Pancreas (tissue), 10 donors: ENCODE results near the gene TMEM54. TPM values are rescaled to one million over a fixed set of nuclear protein-coding genes. Genes with fewer than 3 reads are reported as not detected.
A peak's percentile ranks its signal among the peaks of the same experiment; 100 is the strongest.

ENCODE experiments used
- ATAC-seq, 4 donors: fragments of 200-7000 bp; cut with Tn5 transposase; one replicate each; pipeline versions ENCODE4 v1.8.0 to v1.9.1; 2020; ENCODE audit warnings: mild to moderate bottlenecking in 4 of 4, moderate library complexity in 4 of 4
- DNase-seq, 6 donors: peaks; one replicate each; pipeline ENCODE4 v3.0.0-alpha.2; 2020
- FAIRE-seq: peaks from 2 replicates; lab custom pipeline; 2012; peaks lifted over from hg19 to GRCh38; lab: Jason Lieb, UNC
- H3K27ac ChIP-seq, 4 donors: fragments of 200-600 bp; sonication (generic); 1 replicate in 3 of 4; 2 replicates in 1 of 4; pipeline versions ENCODE4 v1.5.0 to v1.8.0; 2020
- H3K27me3 ChIP-seq, 4 donors: fragments of 200-600 bp; one replicate each; pipeline ENCODE4 v1.8.0; 2021
- H3K36me3 ChIP-seq, 3 donors: fragments of 200-600 bp; sonication (generic) in 1 of 3; one replicate each; pipeline versions ENCODE4 v1.5.0 to v1.8.0; 2020 to 2021
- H3K4me1 ChIP-seq, 3 donors: fragments of 200-600 bp; one replicate each; pipeline ENCODE4 v1.8.0; 2021
- H3K4me3 ChIP-seq, 4 donors: fragments of 200-600 bp; sonication (generic) in 2 of 4; one replicate each; pipeline versions ENCODE4 v1.5.0 to v1.8.0; 2020 to 2021
- H3K9me3 ChIP-seq, 4 donors: fragments of 200-600 bp; one replicate each; pipeline ENCODE4 v1.8.0; 2021
- WGBS, 2 donors: extraction: QIAGEN DNeasy Blood & Tissue Kit; methylation state at CpG; one replicate each; pipeline ENCODE4 v1.1.7; 2013; 5-methylcytosine and 5-hydroxymethylcytosine counted together
- intact Hi-C, 3 donors: fragments of 100-400 bp; cut with DNase I; formaldehyde crosslinking; loops; one replicate each; pipeline versions ENCODE4 v1.11.1 to v1.14.2; 2022
- polyA plus RNA-seq, 2 donors: library from polyadenylated mRNA; stranded (reverse); fragments of 200-250 nt; gene quantifications; one replicate each; pipeline ENCODE4 v1.2.3, GENCODE V29; 2013
- total RNA-seq, 6 donors: library from RNA; stranded (reverse); fragmentation: NEBNext Ultra II Directional in 4 of 6; extraction: Animal tissue kit (Norgen Biotek cat#: 25700) in 4 of 6; gene quantifications; one replicate each; pipeline versions ENCODE4 v1.2.1 to v1.2.4, GENCODE V29; 2021 to 2023
- TF ChIP-seq, protein P1 (sequence below), 4 donors: fragments of 200-600 bp; sonication (generic) in 3 of 4; IDR thresholded peaks; one replicate each; pipeline versions ENCODE4 v1.5.0 to v1.8.0; 2021; ENCODE audit warnings: antibody characterized with exemption in 4 of 4
- donor health status: healthy with polysubstance abuse.
- donor health status: DM: no; HTN: no; CAD: no; lungs with moderate emphysema.
- donor health status: DM: no; HTN: no; CAD: no.
- donor health status: control.
- donor health status: control.
- donor health status: Bipolar disorder and iron deficiency.
- donor health status: DM: yes; HTN: yes; CAD: no.
- donor health status: DM: no; HTN: no; CAD: no.
- donor health status: DM: no; HTN: no; CAD: no.
- donor health status: DM: yes; HTN: yes; CAD: no.

The TMEM54 gene, protein sequence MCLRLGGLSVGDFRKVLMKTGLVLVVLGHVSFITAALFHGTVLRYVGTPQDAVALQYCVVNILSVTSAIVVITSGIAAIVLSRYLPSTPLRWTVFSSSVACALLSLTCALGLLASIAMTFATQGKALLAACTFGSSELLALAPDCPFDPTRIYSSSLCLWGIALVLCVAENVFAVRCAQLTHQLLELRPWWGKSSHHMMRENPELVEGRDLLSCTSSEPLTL
- 10 to 100 TPM; 11.9 to 37.0 (median 16.4) TPM for total RNA-seq
- 10 to 100 TPM; 31.6 to 39.5 TPM for polyA plus RNA-seq

DNA sequence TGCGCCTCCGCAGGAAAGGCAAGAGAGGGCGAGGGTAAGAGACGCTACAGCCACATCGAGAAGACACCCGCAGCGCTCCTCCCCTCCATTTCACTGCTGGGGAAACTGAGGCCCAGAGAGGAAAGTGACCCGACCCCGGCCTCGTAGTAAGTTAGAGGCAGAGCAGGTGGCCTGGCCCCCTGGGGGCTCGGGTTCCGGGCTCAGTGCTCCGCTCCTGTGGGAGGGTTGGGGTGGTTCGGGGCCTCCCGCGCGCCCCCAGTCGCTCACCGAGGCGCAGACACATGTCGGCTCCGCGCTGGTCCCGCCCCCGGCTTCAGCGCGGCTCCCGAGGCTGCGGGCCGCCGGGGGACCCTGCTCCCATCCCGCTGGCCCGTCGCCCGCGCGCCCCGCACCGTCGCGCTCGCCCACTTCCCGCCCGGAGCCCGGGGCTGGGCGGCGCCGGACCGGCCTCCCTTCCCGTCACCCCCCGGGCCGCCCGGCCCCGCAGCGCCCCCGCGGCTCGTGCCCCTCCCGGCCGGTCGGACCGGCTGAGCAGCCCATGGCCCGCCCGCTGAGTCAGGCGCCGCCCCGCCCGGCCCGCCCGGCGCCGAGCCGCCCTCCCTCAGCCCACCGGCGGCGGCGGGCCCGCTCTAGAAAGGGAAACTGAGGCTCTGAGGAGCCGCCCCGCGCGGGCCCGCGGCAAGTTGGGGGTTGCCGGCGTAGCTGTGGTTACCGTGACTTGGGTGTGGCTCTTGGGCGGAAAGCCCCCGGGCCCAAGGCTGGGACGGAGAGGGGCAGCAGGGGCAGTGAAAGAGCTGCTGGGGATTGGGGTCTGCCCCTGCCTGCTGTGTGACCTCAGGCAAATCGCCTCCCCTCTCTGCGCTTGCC is at the start of gene TMEM54:
Gene TMEM54, minus strand, starts transcription at position 434 of the 867 bp plus-strand sequence. Its CDS starts 151 bp downstream, at position 283.
- intact Hi-C loops, result no loop called here
- TF ChIP-seq, protein P1, sequence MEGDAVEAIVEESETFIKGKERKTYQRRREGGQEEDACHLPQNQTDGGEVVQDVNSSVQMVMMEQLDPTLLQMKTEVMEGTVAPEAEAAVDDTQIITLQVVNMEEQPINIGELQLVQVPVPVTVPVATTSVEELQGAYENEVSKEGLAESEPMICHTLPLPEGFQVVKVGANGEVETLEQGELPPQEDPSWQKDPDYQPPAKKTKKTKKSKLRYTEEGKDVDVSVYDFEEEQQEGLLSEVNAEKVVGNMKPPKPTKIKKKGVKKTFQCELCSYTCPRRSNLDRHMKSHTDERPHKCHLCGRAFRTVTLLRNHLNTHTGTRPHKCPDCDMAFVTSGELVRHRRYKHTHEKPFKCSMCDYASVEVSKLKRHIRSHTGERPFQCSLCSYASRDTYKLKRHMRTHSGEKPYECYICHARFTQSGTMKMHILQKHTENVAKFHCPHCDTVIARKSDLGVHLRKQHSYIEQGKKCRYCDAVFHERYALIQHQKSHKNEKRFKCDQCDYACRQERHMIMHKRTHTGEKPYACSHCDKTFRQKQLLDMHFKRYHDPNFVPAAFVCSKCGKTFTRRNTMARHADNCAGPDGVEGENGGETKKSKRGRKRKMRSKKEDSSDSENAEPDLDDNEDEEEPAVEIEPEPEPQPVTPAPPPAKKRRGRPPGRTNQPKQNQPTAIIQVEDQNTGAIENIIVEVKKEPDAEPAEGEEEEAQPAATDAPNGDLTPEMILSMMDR (IDR thresholded peaks at IDR 0.05), result no peak
- Histone ChIP-seq H3K9me3 (no peaks in the 10 kb centered on the region), H3K27me3 (no peaks in the 10 kb centered on the region), H3K4me3 (peak within 1 kb of the TSS; percentile 69 to 83 (median 80)), H3K27ac (peak within 1 kb of the TSS in 2 of 4 donors; percentile 51 to 60), H3K4me1 (peaks cover 0 to 18% (median 9%) of the 10 kb centered on the region in 3 donors), H3K36me3 (no peaks in the 10 kb centered on the region)
- 0 to 1% methylated on average over 43 to 92 of the region's 92 CpGs for WGBS, 2 donors
- ATAC-seq, result peak; percentile 78 to 85 (median 80)
- no peak for FAIRE-seq
- peak; percentile 69 to 93 (median 80) for DNase-seq

DNA sequence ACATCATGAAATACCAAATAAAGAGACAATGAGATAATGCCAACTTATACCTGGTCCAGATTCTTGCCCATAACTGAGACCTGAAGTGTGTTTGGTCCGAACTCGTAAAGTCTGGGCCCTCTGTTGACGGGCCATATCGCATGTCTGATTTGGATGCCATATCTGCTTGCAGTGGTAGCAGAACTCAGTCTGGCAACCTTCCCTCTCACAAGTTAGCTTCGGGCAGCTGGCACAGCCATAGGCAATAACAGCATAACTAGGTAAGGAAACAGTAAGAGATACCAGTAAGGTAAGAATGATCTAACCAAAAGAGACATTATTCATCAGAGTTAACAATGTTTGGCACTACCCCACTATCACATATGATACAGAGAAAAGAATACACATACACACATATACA is 48.3 kb upstream of the TMEM54 start:
- ATAC-seq, result peak; percentile 61 to 74 (median 68)
- peaks cover 0 to 22% (median 21%) of the 10 kb centered on the region in 3 donors for H3K4me1 ChIP-seq
- FAIRE-seq, result no peak
- no peaks in the 10 kb centered on the region for H3K27me3 ChIP-seq
- intact Hi-C loops, result no loop called here
- 22 to 29% methylated on average over 5 of the region's 5 CpGs for WGBS, 2 donors
- TF ChIP-seq, protein P1 (IDR thresholded peaks at IDR 0.05), result no peak
- no peak overlapping the region for H3K4me3 ChIP-seq
- H3K9me3 ChIP-seq, result no peaks in the 10 kb centered on the region
- H3K27ac ChIP-seq, result peak overlapping the region in 3 of 4 donors; percentile 16 to 85 (median 62)
- peaks cover 0 to 11% (median 0%) of the 10 kb centered on the region in 3 donors for H3K36me3 ChIP-seq
- no peak for DNase-seq

DNA sequence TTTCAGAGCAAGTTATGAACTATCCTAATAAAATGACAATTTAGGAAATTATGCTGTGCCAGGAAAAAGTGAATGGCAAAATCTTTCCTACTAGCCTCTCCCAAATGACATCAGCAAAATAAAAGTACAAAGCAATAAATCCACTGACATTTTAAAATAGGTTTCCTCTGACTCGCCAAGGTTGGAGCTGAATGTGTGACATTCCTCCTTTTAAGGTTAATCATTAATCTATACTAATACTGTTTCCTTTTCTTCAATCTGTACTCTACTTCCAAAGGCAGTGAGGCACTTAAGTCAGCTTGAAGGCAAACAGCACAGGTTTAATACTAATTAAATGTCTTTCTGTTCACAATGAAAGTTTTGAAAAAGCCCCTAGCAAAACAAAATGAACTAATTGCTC is 47.7 kb upstream of the TMEM54 start:
- Histone ChIP-seq H3K27ac (peak overlapping the region; percentile 3 to 85 (median 39)), H3K36me3 (peaks cover 0 to 11% (median 0%) of the 10 kb centered on the region in 3 donors), H3K4me3 (no peak overlapping the region), H3K4me1 (peaks cover 0 to 22% (median 21%) of the 10 kb centered on the region in 3 donors), H3K27me3 (no peaks in the 10 kb centered on the region), H3K9me3 (no peaks in the 10 kb centered on the region)
- TF ChIP-seq, protein P1 (IDR thresholded peaks at IDR 0.05), result no peak
- 5 to 14% methylated on average over 1 of the region's 1 CpG for WGBS, 2 donors
- ATAC-seq (peak; percentile 91 to 95 (median 94)), FAIRE-seq (peak; percentile 94), DNase-seq (no peak)
- intact Hi-C loops, result no loop called here

GRCh38 chr1:32948390-32948722 is 47.2 kb upstream of the TMEM54 start:
- Histone ChIP-seq H3K4me1 (peaks cover 0 to 22% (median 21%) of the 10 kb centered on the region in 3 donors), H3K9me3 (no peaks in the 10 kb centered on the region), H3K36me3 (peaks cover 0 to 11% (median 0%) of the 10 kb centered on the region in 3 donors), H3K27me3 (no peaks in the 10 kb centered on the region), H3K4me3 (no peak overlapping the region), H3K27ac (peak overlapping the region; percentile 3 to 85 (median 56))
- TF ChIP-seq, protein P1 (IDR thresholded peaks at IDR 0.05), result no peak
- no peak for ATAC-seq
- no peak for DNase-seq
- 92 to 97% methylated on average over 1 of the region's 1 CpG for WGBS, 2 donors
- intact Hi-C loops, result no loop called here
- FAIRE-seq, result no peak
